SH-SY5Y (cell line): ENCODE data around the gene ACTRT2.

Experiments
- GATA2 ChIP-seq: IDR thresholded peaks from 2 replicates; pipeline ENCODE4 v1.6.1; 2011; ENCODE audit warnings: mild to moderate bottlenecking, low read depth, low read length
- GATA3 ChIP-seq: IDR thresholded peaks from 2 replicates; pipeline ENCODE4 v1.6.1; 2011; ENCODE audit warnings: low read depth, mild to moderate bottlenecking, low read length, moderate library complexity

- TF ChIP-seq GATA3 (no peak), GATA2 (no peak)
These were observed 12.2 kb upstream of the ACTRT2 start for GRCh38 chr1:3009021-3009420.
